H1 (cell line): ENCODE results near the gene SEL1L. TPM values are rescaled to one million over a fixed set of nuclear protein-coding genes. Genes with fewer than 3 reads are reported as not detected.

ENCODE experiments used
- CTCF ChIA-PET: fragments of 300-600 bp; sonication (Branson Sonifier 250); formaldehyde crosslinking; loops from one replicate; lab custom pipeline; 2021; ENCODE audit not compliant: partially characterized antibody; lab: Charles Lee
- POLR2A ChIA-PET: fragments of 300-600 bp; sonication (Branson Sonifier 250); formaldehyde crosslinking; loops from one replicate; lab custom pipeline; 2021; ENCODE audit warnings: inconsistent platforms; ENCODE audit not compliant: partially characterized antibody; lab: Charles Lee
- DNase-seq, 2 experiments: peaks; one replicate each; pipeline versions ENCODE4 v3.0.0 to v3.0.0-alpha.2; 2010 to 2022; ENCODE audit warnings: low spot score in 2 of 2, low read depth in 1 of 2, mixed read lengths in 1 of 2
- FAIRE-seq: peaks from 2 replicates; lab custom pipeline; 2011; peaks lifted over from hg19 to GRCh38; lab: Jason Lieb, UNC
- H2AFZ ChIP-seq: 2 replicates; pipeline ENCODE4 v1.8.1; 2012; ENCODE audit warnings: low read length, inconsistent platforms
- H2AK5ac ChIP-seq: 2 replicates; pipeline ENCODE4 v1.6.1; 2013; ENCODE audit warnings: low read depth, low read length
- H2BK120ac ChIP-seq: replicated peaks from 2 replicates; pipeline ENCODE3; 2013; ENCODE audit warnings: low read depth, low read length, inconsistent platforms
- H2BK12ac ChIP-seq: 2 replicates; pipeline ENCODE4 v1.6.1; 2013; ENCODE audit warnings: low read depth, low read length
- H2BK15ac ChIP-seq: 2 replicates; pipeline ENCODE4 v1.6.1; 2013; ENCODE audit warnings: low read length
- H2BK20ac ChIP-seq: 2 replicates; pipeline ENCODE4 v1.6.1; 2013; ENCODE audit warnings: low read length
- H2BK5ac ChIP-seq: 2 replicates; pipeline ENCODE4 v1.6.1; 2013; ENCODE audit warnings: low read depth, low read length
- H3K14ac ChIP-seq: 2 replicates; pipeline ENCODE4 v1.6.1; 2013; ENCODE audit warnings: inconsistent platforms; ENCODE audit not compliant: insufficient read length
- H3K18ac ChIP-seq: 2 replicates; pipeline ENCODE4 v1.6.1; 2013; ENCODE audit warnings: low read length; ENCODE audit errors: extremely low read depth
- H3K23ac ChIP-seq: 2 replicates; pipeline ENCODE4 v1.6.1; 2013; ENCODE audit warnings: inconsistent platforms; ENCODE audit not compliant: insufficient read length
- H3K23me2 ChIP-seq: 2 replicates; pipeline ENCODE4 v1.6.1; 2013; ENCODE audit warnings: low read depth, low read length
- H3K27ac ChIP-seq: 2 replicates; pipeline ENCODE4 v1.6.1; 2011; ENCODE audit warnings: low read depth, low read length, inconsistent platforms
- H3K27me3 ChIP-seq, 4 experiments: replicated peaks in 1 of 4; 1 replicate in 1 of 4; 2 replicates in 3 of 4; pipeline versions ENCODE4 v1.6.1 to v1.8.1; 2011 to 2013; ENCODE audit warnings: low read length in 3 of 4, mild to moderate bottlenecking in 3 of 4, inconsistent platforms in 2 of 4, mixed read lengths in 2 of 4, moderate library complexity in 1 of 4; ENCODE audit not compliant: control insufficient read depth in 3 of 4, insufficient read depth in 3 of 4; ENCODE audit errors: extremely low read depth in 1 of 4
- H3K36me3 ChIP-seq, 4 experiments: 2 replicates each; pipeline versions ENCODE4 v1.6.1 to v1.8.1; 2011 to 2013; ENCODE audit warnings: mild to moderate bottlenecking in 4 of 4, low read length in 3 of 4, moderate library complexity in 2 of 4, control low read depth in 1 of 4, inconsistent platforms in 1 of 4; ENCODE audit not compliant: insufficient read depth in 4 of 4, control insufficient read depth in 2 of 4
- H3K4ac ChIP-seq: replicated peaks from 2 replicates; pipeline ENCODE3; 2013; ENCODE audit warnings: low read length, low read depth, mixed read lengths, inconsistent platforms; ENCODE audit not compliant: insufficient read length
- H3K4me1 ChIP-seq, 4 experiments: replicated peaks in 1 of 4; 1 replicate in 1 of 4; 2 replicates in 3 of 4; pipeline versions ENCODE4 v1.6.1 to v1.8.1; 2011 to 2013; ENCODE audit warnings: low read length in 3 of 4, inconsistent platforms in 2 of 4, mixed read lengths in 1 of 4; ENCODE audit not compliant: insufficient read depth in 4 of 4, control insufficient read depth in 3 of 4
- H3K4me2 ChIP-seq, 2 experiments: 2 replicates each; pipeline versions ENCODE4 v1.6.1 to v1.8.1; 2011 to 2013; ENCODE audit warnings: low read depth in 2 of 2, low read length in 2 of 2, control low read depth in 1 of 2, inconsistent platforms in 1 of 2, mild to moderate bottlenecking in 1 of 2; ENCODE audit not compliant: insufficient read depth in 1 of 2
- H3K4me3 ChIP-seq, 4 experiments: fragments of 200-600, 300-600 bp in 1 of 4; sonication (generic), shearing (Covaris generic), sonication (Bioruptor Twin) in 1 of 4; 2 replicates each; pipeline versions ENCODE4 v1.5.1 to v1.8.1; 2011 to 2016; ENCODE audit warnings: low read length in 4 of 4, low read depth in 3 of 4, control low read depth in 2 of 4, inconsistent platforms in 2 of 4, mild to moderate bottlenecking in 2 of 4, mixed read lengths in 1 of 4, moderate library complexity in 1 of 4; ENCODE audit not compliant: insufficient read depth in 2 of 4; ENCODE audit errors: extremely low read depth in 1 of 4
- H3K56ac ChIP-seq: replicated peaks from 2 replicates; pipeline ENCODE3; 2013; ENCODE audit warnings: low read depth, mild to moderate bottlenecking, mixed read lengths, low read length, inconsistent platforms; ENCODE audit not compliant: insufficient read length
- H3K79me1 ChIP-seq: 2 replicates; pipeline ENCODE4 v1.6.1; 2013; ENCODE audit warnings: low read depth, low read length, control low read depth
- H3K79me2 ChIP-seq, 2 experiments: 2 replicates each; pipeline versions ENCODE4 v1.6.1 to v1.8.1; 2012 to 2013; ENCODE audit warnings: low read length in 2 of 2, mild to moderate bottlenecking in 2 of 2, inconsistent platforms in 1 of 2; ENCODE audit not compliant: insufficient read depth in 2 of 2, control insufficient read depth in 1 of 2
- H3K9ac ChIP-seq, 4 experiments: replicated peaks in 1 of 4; 1 replicate in 1 of 4; 2 replicates in 3 of 4; pipeline versions ENCODE4 v1.6.1 to v1.8.1; 2011 to 2013; ENCODE audit warnings: low read depth in 3 of 4, low read length in 3 of 4, control low read depth in 2 of 4, mild to moderate bottlenecking in 2 of 4, moderate library complexity in 2 of 4, inconsistent platforms in 1 of 4; ENCODE audit errors: extremely low read depth in 1 of 4
- H3K9me3 ChIP-seq, 2 experiments: 2 replicates each; pipeline versions ENCODE4 v1.6.1 to v1.8.1; 2012 to 2013; ENCODE audit warnings: mild to moderate bottlenecking in 2 of 2, moderate library complexity in 2 of 2, control low read depth in 1 of 2, inconsistent platforms in 1 of 2, low read depth in 1 of 2, low read length in 1 of 2, mixed read lengths in 1 of 2; ENCODE audit not compliant: insufficient read depth in 2 of 2
- H4K20me1 ChIP-seq, 2 experiments: replicated peaks in 1 of 2; 2 replicates each; pipeline versions ENCODE3 to v1.8.1; 2011 to 2013; ENCODE audit warnings: inconsistent platforms in 2 of 2, low read length in 2 of 2, mild to moderate bottlenecking in 1 of 2; ENCODE audit not compliant: insufficient read depth in 2 of 2, control insufficient read depth in 1 of 2
- H4K5ac ChIP-seq: 2 replicates; pipeline ENCODE4 v1.6.1; 2013; ENCODE audit warnings: low read length, low read depth, mixed read lengths, inconsistent platforms; ENCODE audit not compliant: insufficient read length
- H4K8ac ChIP-seq: 2 replicates; pipeline ENCODE4 v1.8.0; 2013; ENCODE audit warnings: mild to moderate bottlenecking, moderate library complexity, low read length, inconsistent platforms; ENCODE audit not compliant: insufficient read depth; ENCODE audit errors: extremely low read depth
- H4K91ac ChIP-seq: replicated peaks from 2 replicates; pipeline ENCODE3; 2013; ENCODE audit warnings: low read length, mixed read lengths, inconsistent platforms; ENCODE audit not compliant: insufficient read length
- CBX5 ChIP-seq: fragments of 300-800, 300-1000 bp; sonication (generic); IDR thresholded peaks from 2 replicates; pipeline ENCODE4 v1.7.1; 2016; ENCODE audit warnings: antibody characterized with exemption, low read length, low read depth
- CHD1 ChIP-seq: IDR thresholded peaks from 2 replicates; pipeline ENCODE4 v1.6.1; 2012; ENCODE audit warnings: low read depth, low read length, improper control_type of control experiment
- EZH2 ChIP-seq: fragments of 200-600 bp; sonication (generic); IDR thresholded peaks from 2 replicates; pipeline ENCODE4 v1.7.1; 2012; ENCODE audit warnings: low read depth, mild to moderate bottlenecking, moderate library complexity, low read length, inconsistent platforms; ENCODE audit not compliant: severe bottlenecking
- MAFK ChIP-seq: IDR thresholded peaks from 2 replicates; pipeline ENCODE4 v1.6.1; 2012; ENCODE audit warnings: low read depth, mild to moderate bottlenecking, improper control_type of control experiment, low read length
- NANOG ChIP-seq: IDR thresholded peaks from 2 replicates; pipeline ENCODE4 v1.6.1; 2011; ENCODE audit warnings: low read length, low read depth, mild to moderate bottlenecking, inconsistent platforms; ENCODE audit not compliant: insufficient read depth, poor library complexity, severe bottlenecking
- PHF8 ChIP-seq: fragments of 200-600 bp; sonication (generic); conservative IDR thresholded peaks from 2 replicates; pipeline ENCODE4 v1.7.1; 2012; ENCODE audit warnings: low read depth, mild to moderate bottlenecking, inconsistent platforms, low read length, moderate library complexity
- RNF2 ChIP-seq: fragments of 200-900, 300-1000 bp; sonication (generic); IDR thresholded peaks from 2 replicates; pipeline ENCODE4 v1.7.1; 2016; ENCODE audit warnings: borderline replicate concordance, low read depth, mild to moderate bottlenecking, antibody characterized with exemption, low read length; ENCODE audit not compliant: poor library complexity, severe bottlenecking; ENCODE audit errors: missing control alignments
- SP1 ChIP-seq: IDR thresholded peaks from 2 replicates; pipeline ENCODE4 v1.6.1; 2011; ENCODE audit warnings: low read depth, low read length
- TAF7 ChIP-seq: optimal IDR thresholded peaks from 2 replicates; pipeline ENCODE3; 2011; ENCODE audit warnings: low read depth, mild to moderate bottlenecking, inconsistent platforms, low read length, moderate library complexity, borderline replicate concordance
- TEAD4 ChIP-seq: IDR thresholded peaks from 2 replicates; pipeline ENCODE4 v1.6.1; 2012; ENCODE audit warnings: low read depth, low read length, inconsistent platforms, mixed read lengths
- WGBS, 2 experiments: shearing (Covaris generic) in 1 of 2; methylation state at CpG; one replicate each; pipeline versions ENCODE4 v1.1.6 to v1.1.7; 2013 to 2015; ENCODE audit warnings: low lambda C conversion rate in 2 of 2, mixed read lengths in 2 of 2, inconsistent platforms in 1 of 2, low coverage in 1 of 2, missing lambda C conversion rate in 1 of 2; ENCODE audit not compliant: insufficient replicate concordance in 2 of 2, insufficient coverage in 1 of 2, insufficient read length in 1 of 2; ENCODE audit errors: extremely low coverage in 1 of 2, missing lambda C conversion rate in 1 of 2; 5-methylcytosine and 5-hydroxymethylcytosine counted together
- polyA plus RNA-seq, 7 experiments: library from polyadenylated mRNA; depleted of rRNA in 3 of 7; stranded (reverse) in 5 of 7; unstranded in 2 of 7; fragments of >200 nt in 5 of 7; fragments of 200-250 nt in 2 of 7; gene quantifications; 1 replicate in 5 of 7; 2 replicates in 1 of 7; 4 replicates in 1 of 7; pipeline versions ENCODE4 v1.2.1 to v1.2.3, GENCODE V29; 2011 to 2013; ENCODE audit warnings: missing spikeins in 2 of 7, mixed read lengths in 2 of 7
- total RNA-seq: library from RNA; stranded (reverse); fragmentation: NEBNext Ultra II Directional; extraction: Animal tissue kit (Norgen Biotek cat#: 25700); gene quantifications from 2 replicates; pipeline ENCODE4 v1.2.1, GENCODE V29; 2021
- TF ChIP-seq, protein P1 (sequence below), 3 experiments: IDR thresholded peaks; 1 replicate in 2 of 3; 2 replicates in 1 of 3; pipeline versions ENCODE4 v1.5.1 to v1.6.1; 2011; ENCODE audit warnings: low read length in 3 of 3, mild to moderate bottlenecking in 3 of 3, inconsistent platforms in 2 of 3, low read depth in 1 of 3, moderate library complexity in 1 of 3; ENCODE audit not compliant: insufficient read depth in 1 of 3; ENCODE audit errors: control extremely low read depth in 1 of 3

Gene SEL1L
- total and polyA plus RNA-seq, 2 of the 8 experiments (the other 6 are each of a cell fraction or from before 2014, with no cell fraction given): 4.3 to 34.9 TPM

DNA sequence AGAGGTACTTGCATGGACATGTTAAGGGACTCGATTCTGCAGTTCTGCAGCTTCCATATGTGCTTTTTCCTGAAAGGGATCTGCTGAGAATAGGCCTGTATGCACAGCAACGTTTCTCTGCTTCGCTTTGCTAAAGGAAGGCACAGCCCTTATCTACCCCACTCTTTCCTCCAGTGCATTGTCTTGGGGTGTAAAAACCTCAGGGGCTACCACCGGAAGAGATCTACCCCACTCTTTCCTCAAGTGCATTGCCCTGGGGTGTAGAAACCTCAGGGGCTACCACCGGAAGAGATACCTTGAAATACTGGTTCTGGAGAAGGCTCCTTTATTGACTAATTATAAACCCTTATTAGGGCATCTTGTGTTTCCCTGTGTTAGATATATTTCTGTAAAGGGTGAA, 52.9 kb downstream of the SEL1L start:
- Histone ChIP-seq H3K23ac (no peak overlapping the region), H3K27me3 (no peaks in the 10 kb centered on the region), H3K18ac (no peak overlapping the region), H3K27ac (no peak overlapping the region), H3K4me1 (no peaks in the 10 kb centered on the region), H3K4ac (no peak overlapping the region), H3K56ac (no peak overlapping the region), H3K14ac (no peak overlapping the region), H2BK5ac (no peak overlapping the region), H3K79me1 (no peaks in the 10 kb centered on the region), H2BK120ac (no peak overlapping the region), H4K5ac (no peak overlapping the region), H3K23me2 (no peaks in the 10 kb centered on the region), H3K36me3 (peaks cover 3 to 54% (median 22%) of the 10 kb centered on the region in 4 experiments; a peak in 6 of 8 replicates), H2BK15ac (no peak overlapping the region), H4K20me1 (no peaks in the 10 kb centered on the region), H3K4me3 (no peak overlapping the region), H2BK12ac (no peak overlapping the region), H3K79me2 (no peaks in the 10 kb centered on the region), H2AK5ac (no peak overlapping the region), H2BK20ac (no peak overlapping the region), H3K9ac (no peak overlapping the region), H4K91ac (no peak overlapping the region), H3K9me3 (no peaks in the 10 kb centered on the region), H2AFZ (no peak overlapping the region), H3K4me2 (no peak overlapping the region), H4K8ac (no peak overlapping the region)
- ChIA-PET POLR2A (no interaction called here), CTCF (no interaction called here)
- no peak for DNase-seq
- WGBS, 2 experiments: 95% methylated on average over 5 of the region's 5 CpGs; no CpG with 5 or more reads in 1 of the 2 experiments
- TF ChIP-seq, protein P1, sequence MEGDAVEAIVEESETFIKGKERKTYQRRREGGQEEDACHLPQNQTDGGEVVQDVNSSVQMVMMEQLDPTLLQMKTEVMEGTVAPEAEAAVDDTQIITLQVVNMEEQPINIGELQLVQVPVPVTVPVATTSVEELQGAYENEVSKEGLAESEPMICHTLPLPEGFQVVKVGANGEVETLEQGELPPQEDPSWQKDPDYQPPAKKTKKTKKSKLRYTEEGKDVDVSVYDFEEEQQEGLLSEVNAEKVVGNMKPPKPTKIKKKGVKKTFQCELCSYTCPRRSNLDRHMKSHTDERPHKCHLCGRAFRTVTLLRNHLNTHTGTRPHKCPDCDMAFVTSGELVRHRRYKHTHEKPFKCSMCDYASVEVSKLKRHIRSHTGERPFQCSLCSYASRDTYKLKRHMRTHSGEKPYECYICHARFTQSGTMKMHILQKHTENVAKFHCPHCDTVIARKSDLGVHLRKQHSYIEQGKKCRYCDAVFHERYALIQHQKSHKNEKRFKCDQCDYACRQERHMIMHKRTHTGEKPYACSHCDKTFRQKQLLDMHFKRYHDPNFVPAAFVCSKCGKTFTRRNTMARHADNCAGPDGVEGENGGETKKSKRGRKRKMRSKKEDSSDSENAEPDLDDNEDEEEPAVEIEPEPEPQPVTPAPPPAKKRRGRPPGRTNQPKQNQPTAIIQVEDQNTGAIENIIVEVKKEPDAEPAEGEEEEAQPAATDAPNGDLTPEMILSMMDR (IDR thresholded peaks at IDR 0.05; ENCODE audit: control extremely low read depth in 1 of 3, insufficient read depth in 1 of 3, low read depth in 1 of 3, low read length in 3 of 3): no peak
- no peak for TF ChIP-seq PHF8
- no peak for TF ChIP-seq SP1
- no peak for TF ChIP-seq RNF2
- TF ChIP-seq NANOG: no peak
- no peak for TF ChIP-seq CHD1
- no peak for TF ChIP-seq TAF7
- no peak for TF ChIP-seq TEAD4
- no peak for TF ChIP-seq CBX5
- no peak for TF ChIP-seq MAFK
- TF ChIP-seq EZH2: no peak
- FAIRE-seq: no peak
